CD8-positive, alpha-beta memory T cell (primary cell): ENCODE measurements around the gene GTF2A1L. TPM values are rescaled to one million over a fixed set of nuclear protein-coding genes. Genes with fewer than 3 reads are reported as not detected.
"Not testable (repeated sequence)": the region's sequence is repeated elsewhere in the genome, so short reads cannot be mapped to it uniquely, and the experiment has no call there.

Experiments used
- CTCF ChIA-PET: fragments of 350-600 bp; sonication (Branson Sonifier 250); formaldehyde crosslinking; loops from one replicate; lab custom pipeline; 2021; ENCODE audit warnings: antibody characterized with exemption; lab: Charles Lee
- POLR2A ChIA-PET: fragments of 350-600 bp; sonication (Branson Sonifier 250); formaldehyde crosslinking; loops from one replicate; lab custom pipeline; 2021; ENCODE audit warnings: antibody characterized with exemption; lab: Charles Lee
- DNase-seq, 5 donors: peaks; one replicate each; pipeline versions ENCODE4 v3.0.0 to v3.0.0-alpha.2; 2020 to 2022; ENCODE audit warnings: mixed read lengths in 1 of 5
- H3K27ac ChIP-seq: one replicate; pipeline ENCODE4 v1.7.0; 2013; ENCODE audit warnings: low read depth, mild to moderate bottlenecking, low read length, moderate library complexity
- H3K27me3 ChIP-seq: 2 replicates; pipeline ENCODE4 v1.7.0; 2013; ENCODE audit warnings: low read length, mild to moderate bottlenecking; ENCODE audit not compliant: insufficient read depth, poor library complexity, severe bottlenecking
- H3K36me3 ChIP-seq: 2 replicates; pipeline ENCODE4 v1.7.0; 2013; ENCODE audit warnings: mild to moderate bottlenecking, low read length, moderate library complexity; ENCODE audit not compliant: insufficient read depth
- H3K4me1 ChIP-seq: 2 replicates; pipeline ENCODE4 v1.7.0; 2013; ENCODE audit warnings: mild to moderate bottlenecking, low read length, moderate library complexity; ENCODE audit not compliant: insufficient read depth
- H3K4me3 ChIP-seq: 2 replicates; pipeline ENCODE4 v1.7.0; 2013; ENCODE audit warnings: mild to moderate bottlenecking, low read length
- H3K9me3 ChIP-seq: 2 replicates; pipeline ENCODE4 v1.7.0; 2013; ENCODE audit warnings: mild to moderate bottlenecking, low read length
- H3K27ac Mint-ChIP-seq, 8 donors: one replicate each; pipeline ENCODE4 v1.8.0; 2020 to 2021; ENCODE audit warnings: mixed read lengths in 8 of 8, mild to moderate bottlenecking in 6 of 8, inconsistent platforms in 3 of 8, moderate library complexity in 3 of 8
- H3K27me3 Mint-ChIP-seq, 2 donors: one replicate each; pipeline ENCODE4 v1.8.0; 2020 to 2021; ENCODE audit warnings: mixed read lengths in 2 of 2, mild to moderate bottlenecking in 1 of 2, moderate library complexity in 1 of 2
- H3K36me3 Mint-ChIP-seq, 3 donors: one replicate each; pipeline ENCODE4 v1.8.0; 2020 to 2021; ENCODE audit warnings: mixed read lengths in 3 of 3, inconsistent platforms in 1 of 3, mild to moderate bottlenecking in 1 of 3
- H3K4me1 Mint-ChIP-seq, 3 donors: one replicate each; pipeline ENCODE4 v1.8.0; 2020 to 2021; ENCODE audit warnings: mixed read lengths in 3 of 3, inconsistent platforms in 1 of 3, mild to moderate bottlenecking in 1 of 3
- H3K4me3 Mint-ChIP-seq, 7 donors: one replicate each; pipeline ENCODE4 v1.8.0; 2020 to 2021; ENCODE audit warnings: mixed read lengths in 7 of 7, mild to moderate bottlenecking in 6 of 7, moderate library complexity in 4 of 7, inconsistent platforms in 2 of 7
- H3K9me3 Mint-ChIP-seq, 5 donors: one replicate each; pipeline ENCODE4 v1.8.0; 2020 to 2022; ENCODE audit warnings: mixed read lengths in 5 of 5, mild to moderate bottlenecking in 3 of 5, moderate library complexity in 2 of 5, inconsistent platforms in 1 of 5
- polyA plus RNA-seq: library from polyadenylated mRNA; unstranded; fragments of 300-500 nt; fragmentation: Illumina TruSeq; gene quantifications from one replicate; pipeline ENCODE4 v1.2.3, GENCODE V29; 2021
- total RNA-seq, 2 experiments: library from RNA; stranded (reverse); gene quantifications; one replicate each; pipeline ENCODE4 v1.2.3, GENCODE V29; 2021

Gene GTF2A1L
- total and polyA plus RNA-seq, 3 experiments from 2014 or later: not detected

DNA sequence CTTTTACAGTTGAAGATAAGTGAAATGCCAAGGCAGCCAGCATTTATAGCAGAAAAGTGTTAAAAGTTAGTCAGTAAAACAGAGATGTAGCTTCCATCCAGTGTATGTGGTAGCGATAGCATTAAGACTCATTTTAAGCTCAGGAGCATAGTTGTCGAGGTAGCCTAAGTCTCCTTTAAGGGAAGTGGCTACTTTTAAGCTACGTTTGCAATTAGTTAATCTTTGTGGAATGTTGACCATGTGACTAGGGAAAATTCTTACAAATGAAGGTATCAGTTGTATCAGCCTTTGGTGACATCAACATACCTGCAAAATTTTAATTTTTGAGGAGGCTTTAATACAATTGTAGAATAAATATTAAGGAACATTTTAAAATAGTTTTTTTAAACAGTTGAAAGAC is 76.0 kb downstream of the GTF2A1L start:
- Histone ChIP-seq H3K4me3 (no peak overlapping the region), H3K27ac (no peak overlapping the region), H3K27me3 (no peaks in the 10 kb centered on the region), H3K36me3 (no peaks in the 10 kb centered on the region), H3K4me1 (no peaks in the 10 kb centered on the region), H3K9me3 (no peaks in the 10 kb centered on the region)
- ChIA-PET CTCF (no interaction called here), POLR2A (no interaction called here)
- H3K27me3 Mint-ChIP-seq: no peaks in the 10 kb centered on the region
- no peak overlapping the region for H3K27ac Mint-ChIP-seq
- no peak overlapping the region for H3K4me3 Mint-ChIP-seq
- H3K4me1 Mint-ChIP-seq: no peaks in the 10 kb centered on the region
- DNase-seq: no peak
- H3K9me3 Mint-ChIP-seq: no peaks in the 10 kb centered on the region
- no peaks in the 10 kb centered on the region for H3K36me3 Mint-ChIP-seq

DNA sequence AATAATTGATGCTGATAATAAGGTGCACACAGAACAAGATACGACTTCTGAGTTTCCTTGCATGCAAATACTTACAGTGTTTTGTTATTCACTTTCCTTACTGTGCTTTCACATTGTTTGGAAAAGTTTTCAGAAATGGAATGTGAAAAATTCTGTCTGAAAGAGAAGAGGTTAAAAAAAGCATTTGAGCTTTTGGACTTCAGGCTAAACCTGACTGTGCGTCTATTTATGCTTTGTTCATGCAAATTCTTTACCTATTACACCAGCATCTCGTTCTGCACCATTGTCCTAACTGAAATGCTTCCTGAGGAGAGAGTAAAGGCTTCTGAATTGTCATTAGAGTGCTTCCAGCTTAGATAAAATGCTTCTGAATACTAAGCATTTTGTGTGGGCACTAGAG is 76.5 kb downstream of the GTF2A1L start:
- Mint-ChIP-seq H3K4me1 (no peaks in the 10 kb centered on the region), H3K4me3 (no peak overlapping the region), H3K9me3 (no peaks in the 10 kb centered on the region), H3K36me3 (no peaks in the 10 kb centered on the region), H3K27me3 (no peaks in the 10 kb centered on the region), H3K27ac (no peak overlapping the region)
- ChIA-PET CTCF (no interaction called here), POLR2A (no interaction called here)
- Histone ChIP-seq H3K27me3 (no peaks in the 10 kb centered on the region), H3K36me3 (no peaks in the 10 kb centered on the region), H3K27ac (no peak overlapping the region), H3K4me3 (no peak overlapping the region), H3K9me3 (no peaks in the 10 kb centered on the region), H3K4me1 (no peaks in the 10 kb centered on the region)
- no peak for DNase-seq

DNA sequence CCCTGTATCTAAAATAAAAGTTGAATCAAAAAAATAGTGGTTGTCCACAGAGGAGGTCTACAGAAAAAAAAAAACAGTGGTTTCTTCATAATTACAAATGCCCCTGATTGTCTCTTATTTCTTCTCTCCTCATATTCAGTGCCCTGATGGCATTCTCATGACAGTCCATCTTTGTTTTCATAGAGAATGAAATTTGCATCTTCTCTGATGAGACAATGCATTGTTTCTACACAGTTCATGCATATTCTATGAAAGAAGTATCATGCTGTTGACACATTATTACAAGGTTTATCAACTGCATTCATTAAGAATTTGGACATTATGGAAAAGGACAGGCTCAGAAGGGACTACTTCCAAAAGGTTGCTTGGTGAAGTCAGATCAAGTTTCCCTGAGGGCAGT is 78.3 kb downstream of the GTF2A1L start:
- no peaks in the 10 kb centered on the region for H3K4me1 ChIP-seq
- H3K36me3 Mint-ChIP-seq: no peaks in the 10 kb centered on the region
- no peaks in the 10 kb centered on the region for H3K27me3 Mint-ChIP-seq
- no peak overlapping the region for H3K27ac Mint-ChIP-seq
- no peaks in the 10 kb centered on the region for H3K36me3 ChIP-seq
- DNase-seq: no peak
- ChIA-PET POLR2A (no interaction called here), CTCF (no interaction called here)
- no peaks in the 10 kb centered on the region for H3K9me3 ChIP-seq
- H3K4me1 Mint-ChIP-seq: no peaks in the 10 kb centered on the region
- H3K4me3 Mint-ChIP-seq: no peak overlapping the region
- no peaks in the 10 kb centered on the region for H3K9me3 Mint-ChIP-seq
- H3K4me3 ChIP-seq: no peak overlapping the region
- no peak overlapping the region for H3K27ac ChIP-seq
- no peaks in the 10 kb centered on the region for H3K27me3 ChIP-seq

DNA sequence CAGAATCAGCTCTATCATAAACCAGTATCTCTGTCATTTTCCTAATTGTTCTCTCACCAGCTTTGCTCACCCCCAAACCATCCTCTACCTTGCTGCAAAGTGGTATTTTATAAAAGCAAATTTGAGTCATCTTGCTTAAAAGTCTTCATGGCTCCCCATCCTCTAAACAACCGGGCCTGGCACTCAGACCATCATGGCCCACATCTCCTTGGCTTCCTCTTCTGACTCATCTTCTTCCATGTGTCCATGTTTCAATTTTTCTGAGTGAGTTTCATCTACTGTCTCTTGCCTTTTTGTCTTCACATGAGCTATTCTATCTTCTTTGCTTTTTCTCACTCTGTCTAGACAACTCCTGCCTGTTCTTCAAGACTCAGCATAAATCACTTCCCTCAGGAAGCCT is 79.2 kb downstream of the GTF2A1L start:
- no peak for DNase-seq
- H3K27me3 ChIP-seq: no peaks in the 10 kb centered on the region
- Mint-ChIP-seq H3K4me1 (no peaks in the 10 kb centered on the region), H3K27me3 (no peaks in the 10 kb centered on the region), H3K4me3 (no peak overlapping the region), H3K27ac (no peak overlapping the region), H3K36me3 (no peaks in the 10 kb centered on the region), H3K9me3 (no peaks in the 10 kb centered on the region)
- no peak overlapping the region for H3K4me3 ChIP-seq
- ChIA-PET CTCF (no interaction called here), POLR2A (no interaction called here)
- H3K27ac ChIP-seq: no peak overlapping the region
- H3K9me3 ChIP-seq: no peaks in the 10 kb centered on the region
- no peaks in the 10 kb centered on the region for H3K4me1 ChIP-seq
- H3K36me3 ChIP-seq: no peaks in the 10 kb centered on the region

DNA sequence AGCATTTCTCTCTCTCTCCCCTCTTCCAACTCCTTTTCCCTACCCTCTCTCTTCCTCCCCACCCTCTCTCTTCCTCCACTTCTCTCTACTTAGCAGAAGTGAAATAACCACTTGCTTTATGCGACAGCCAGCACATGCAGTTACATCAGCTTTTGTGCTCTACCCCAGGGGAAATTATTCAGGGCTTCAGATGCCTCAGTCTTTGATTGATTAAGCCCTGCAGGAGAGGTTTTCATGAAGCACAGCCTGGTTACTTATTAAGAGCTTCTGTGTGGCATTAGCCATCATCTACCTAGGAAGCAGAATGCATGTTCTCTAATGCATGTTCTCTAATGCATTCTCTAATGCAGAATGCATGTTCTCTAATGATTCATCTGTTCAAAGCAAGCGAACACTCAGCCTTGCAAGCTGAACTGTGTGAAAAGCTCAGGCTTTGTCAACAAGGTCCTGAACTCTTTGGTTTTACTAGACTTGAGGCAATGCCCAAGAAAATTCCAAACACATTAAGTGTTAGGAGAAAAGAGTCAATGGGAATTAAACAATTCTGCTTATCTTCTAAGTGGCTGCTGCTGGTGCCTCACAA is 81.8 kb downstream of the GTF2A1L start:
- H3K9me3 ChIP-seq: no peaks in the 10 kb centered on the region
- H3K27me3 ChIP-seq: no peaks in the 10 kb centered on the region
- no peak overlapping the region for H3K27ac ChIP-seq
- no peak for DNase-seq
- Mint-ChIP-seq H3K27me3 (no peaks in the 10 kb centered on the region), H3K36me3 (no peaks in the 10 kb centered on the region), H3K27ac (no peak overlapping the region), H3K4me1 (no peaks in the 10 kb centered on the region), H3K9me3 (peaks cover 0 to 2% (median 0%) of the 10 kb centered on the region in 5 donors), H3K4me3 (no peak overlapping the region)
- CTCF ChIA-PET: no interaction called here
- H3K4me3 ChIP-seq: no peak overlapping the region
- no peaks in the 10 kb centered on the region for H3K4me1 ChIP-seq
- POLR2A ChIA-PET: no interaction called here
- H3K36me3 ChIP-seq: no peaks in the 10 kb centered on the region

DNA sequence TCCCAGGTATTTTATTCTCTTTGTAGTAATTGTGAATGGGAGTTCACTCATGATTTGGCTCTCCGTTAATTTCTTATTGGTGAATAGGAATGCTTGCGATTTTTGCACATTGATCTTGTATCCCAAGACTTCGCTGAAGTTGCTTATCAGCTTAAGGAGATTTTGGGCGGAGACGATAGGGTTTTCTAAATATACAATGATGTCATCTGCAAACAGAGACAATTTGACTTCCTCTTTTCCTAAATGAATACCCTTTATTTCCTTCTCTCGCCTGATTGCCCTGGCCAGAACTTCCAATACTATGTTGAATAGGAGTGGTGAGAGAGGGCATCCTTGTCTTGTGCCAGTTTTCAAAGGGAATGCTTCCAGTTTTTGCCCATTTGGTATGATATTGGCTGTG is 86.0 kb downstream of the GTF2A1L start:
- H3K36me3 Mint-ChIP-seq, POLR2A ChIA-PET, H3K4me1 Mint-ChIP-seq, DNase-seq, H3K36me3 ChIP-seq, H3K27ac Mint-ChIP-seq, H3K27ac ChIP-seq, H3K27me3 ChIP-seq, CTCF ChIA-PET, H3K27me3 Mint-ChIP-seq, H3K4me3 ChIP-seq, H3K4me3 Mint-ChIP-seq, H3K4me1 ChIP-seq, H3K9me3 Mint-ChIP-seq, H3K9me3 ChIP-seq: not testable (repeated sequence)

DNA sequence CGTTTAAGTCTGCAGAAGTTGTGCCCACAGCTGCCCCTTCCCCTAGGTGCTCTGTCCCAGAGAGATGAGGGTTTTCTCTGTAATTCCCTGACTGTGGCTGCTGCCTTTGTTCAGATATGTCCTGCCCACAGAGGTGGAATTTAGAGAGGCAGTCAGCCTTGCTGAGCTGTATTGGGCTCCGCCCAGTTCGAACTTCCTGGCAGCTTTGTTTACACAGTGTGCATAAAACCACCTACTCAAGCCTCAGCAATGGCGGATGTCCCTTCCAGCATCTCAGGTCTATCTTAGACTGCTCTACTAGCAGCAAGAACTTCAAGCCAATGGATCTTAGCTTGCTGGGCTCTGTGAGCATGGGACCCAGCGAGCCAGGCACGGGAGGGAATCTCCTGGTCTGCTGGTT is 89.8 kb downstream of the GTF2A1L start:
- no peak overlapping the region for H3K27ac ChIP-seq
- no peaks in the 10 kb centered on the region for H3K4me1 ChIP-seq
- Mint-ChIP-seq H3K9me3 (peaks cover 0 to 2% (median 0%) of the 10 kb centered on the region in 5 donors), H3K4me1 (no peaks in the 10 kb centered on the region), H3K36me3 (no peaks in the 10 kb centered on the region), H3K27ac (no peak overlapping the region), H3K27me3 (peaks cover 4 to 12% of the 10 kb centered on the region in 2 donors), H3K4me3 (no peak overlapping the region)
- no peak overlapping the region for H3K4me3 ChIP-seq
- DNase-seq: no peak
- H3K27me3 ChIP-seq: no peaks in the 10 kb centered on the region
- H3K36me3 ChIP-seq: no peaks in the 10 kb centered on the region
- CTCF ChIA-PET: no interaction called here
- POLR2A ChIA-PET: no interaction called here
- no peaks in the 10 kb centered on the region for H3K9me3 ChIP-seq

DNA sequence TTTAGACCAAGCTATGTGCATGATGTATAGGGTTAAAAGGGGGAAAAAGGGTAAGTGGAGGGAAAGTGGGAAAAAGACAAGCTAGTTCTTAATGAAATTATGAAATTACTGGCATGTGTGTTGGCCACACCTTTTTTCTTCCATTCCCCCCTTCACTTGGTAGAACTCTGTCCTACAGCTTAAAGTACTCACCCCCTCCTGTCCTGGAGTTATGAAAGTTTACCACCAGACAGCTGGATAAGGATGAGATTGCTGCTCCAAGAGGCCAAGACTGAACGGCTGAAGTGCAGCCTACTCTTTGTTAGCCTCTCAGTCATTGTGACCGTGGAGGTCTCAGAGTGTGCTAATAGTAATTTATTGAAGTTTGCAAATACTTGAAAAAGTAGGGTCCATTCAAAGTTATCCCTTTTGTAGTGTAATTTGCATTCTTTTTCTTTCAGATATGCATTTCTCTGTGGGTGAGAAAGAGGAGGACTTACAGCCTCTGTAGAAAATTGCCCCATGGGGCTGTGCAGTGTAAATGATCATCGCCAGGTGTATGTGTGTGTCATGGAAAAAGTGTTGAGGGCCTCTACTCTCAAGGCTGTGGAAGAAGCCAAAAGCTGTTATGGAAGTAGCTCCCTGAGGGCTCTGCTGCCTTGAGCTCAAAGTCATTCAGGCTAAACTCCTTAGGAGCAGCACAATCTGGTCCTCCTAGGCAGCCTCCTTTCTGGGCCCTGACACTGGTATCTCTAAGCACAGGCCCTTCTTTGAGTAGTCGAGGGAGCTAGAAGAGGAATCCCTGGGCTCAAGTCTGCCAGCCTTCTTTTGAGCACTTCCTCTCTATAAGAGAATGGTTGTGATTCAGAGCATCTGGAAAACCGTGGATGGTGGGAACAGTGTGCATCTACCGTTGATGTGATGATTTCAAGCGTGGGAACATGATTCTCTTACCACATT is 91.7 kb downstream of the GTF2A1L start:
- Mint-ChIP-seq H3K9me3 (no peaks in the 10 kb centered on the region), H3K36me3 (no peaks in the 10 kb centered on the region), H3K27ac (no peak overlapping the region), H3K4me1 (no peaks in the 10 kb centered on the region), H3K27me3 (peaks cover 6 to 18% of the 10 kb centered on the region in 2 donors), H3K4me3 (no peak overlapping the region)
- ChIA-PET CTCF (no interaction called here), POLR2A (no interaction called here)
- H3K27me3 ChIP-seq: no peaks in the 10 kb centered on the region
- no peak overlapping the region for H3K4me3 ChIP-seq
- no peak overlapping the region for H3K27ac ChIP-seq
- no peaks in the 10 kb centered on the region for H3K4me1 ChIP-seq
- H3K9me3 ChIP-seq: no peaks in the 10 kb centered on the region
- no peaks in the 10 kb centered on the region for H3K36me3 ChIP-seq
- DNase-seq: no peak
